Cortex of kidney (tissue), 1 donor: ENCODE results near the gene FANCC.

Experiments used
- DNase-seq: peaks from one replicate; lab custom pipeline; 2025; lab: John Stamatoyannopoulos, UW

Gene FANCC

DNA sequence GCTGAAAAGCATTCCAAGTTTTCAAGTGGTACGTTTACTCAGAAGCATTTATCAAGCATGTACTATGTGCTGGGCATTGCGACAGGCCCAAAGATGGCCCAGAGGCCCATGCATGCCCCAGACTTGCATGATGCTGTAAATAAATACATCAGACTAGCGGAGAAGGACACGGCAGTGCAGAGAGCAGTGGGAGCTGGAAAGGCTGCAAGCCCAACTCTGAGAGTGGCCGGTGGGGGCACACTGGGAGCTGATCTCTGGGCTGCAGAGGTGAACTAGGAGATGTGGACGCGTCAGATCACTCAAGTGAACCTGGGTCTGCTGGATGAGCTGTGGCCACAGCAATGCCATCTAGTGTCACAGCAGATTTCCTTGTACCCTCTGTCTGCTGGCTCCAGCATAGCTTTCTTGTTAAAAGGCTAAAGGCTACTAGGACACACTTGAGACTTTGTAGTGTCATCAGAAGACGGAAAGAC is 246.9 kb downstream of the FANCC start:
- no peak for DNase-seq

DNA sequence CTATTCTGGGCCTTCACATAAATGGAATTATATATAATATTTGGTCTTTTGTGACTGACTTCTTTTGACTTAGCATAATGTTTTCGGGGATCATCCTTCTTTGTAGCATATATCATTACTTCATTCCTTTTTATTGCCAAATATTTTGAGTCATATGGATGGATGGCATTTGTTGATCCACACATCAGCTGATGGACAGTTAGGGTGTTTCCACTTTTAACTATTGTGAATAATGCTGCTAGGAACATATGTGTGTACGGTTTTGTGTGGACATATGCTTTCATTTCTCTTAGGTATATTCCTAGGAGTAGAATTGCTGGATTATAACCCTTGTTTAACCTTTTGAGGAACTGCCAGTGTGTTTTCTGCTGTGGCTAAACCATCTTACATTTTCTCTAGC is 249.6 kb downstream of the FANCC start:
- no peak for DNase-seq

DNA sequence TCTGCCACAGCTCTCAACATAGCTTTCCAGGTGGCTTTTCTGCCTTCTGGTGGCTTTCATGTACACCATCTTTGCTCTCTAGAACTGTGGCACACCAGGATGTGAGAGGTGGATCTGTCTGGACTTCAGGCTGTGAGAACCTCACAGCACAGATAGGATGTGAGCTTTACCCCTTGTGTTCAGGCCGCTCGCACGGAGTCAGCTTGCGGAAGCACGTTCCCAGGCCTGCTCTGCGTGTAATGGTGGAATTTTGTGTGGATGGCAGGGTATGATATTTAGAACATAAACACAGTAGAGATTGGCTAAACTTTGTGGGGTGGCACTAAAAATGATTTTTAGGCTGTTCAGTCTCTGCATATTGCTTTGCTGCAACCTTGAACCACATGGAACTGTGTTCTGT is 250.5 kb downstream of the FANCC start:
- DNase-seq: no peak

DNA sequence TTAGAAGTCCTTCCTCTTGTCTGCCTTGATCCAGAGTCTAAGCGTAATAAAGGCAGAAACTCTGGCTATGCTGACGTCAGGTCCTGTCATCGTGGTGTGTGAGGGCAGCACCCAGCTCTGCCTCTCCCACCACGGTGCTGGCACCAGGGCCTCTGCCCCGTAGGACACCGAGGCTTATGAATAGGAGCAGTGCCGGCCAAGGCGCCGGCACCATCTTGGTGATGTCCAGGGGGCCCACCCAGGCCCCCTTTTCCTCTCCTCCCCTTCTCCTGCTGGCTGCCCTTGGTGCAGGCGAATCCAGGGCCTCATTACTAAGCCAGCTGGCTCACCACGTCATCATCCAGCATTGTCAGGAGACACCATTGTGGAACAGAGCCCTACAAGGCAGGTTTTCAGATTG is 252.3 kb downstream of the FANCC start:
- no peak for DNase-seq

DNA sequence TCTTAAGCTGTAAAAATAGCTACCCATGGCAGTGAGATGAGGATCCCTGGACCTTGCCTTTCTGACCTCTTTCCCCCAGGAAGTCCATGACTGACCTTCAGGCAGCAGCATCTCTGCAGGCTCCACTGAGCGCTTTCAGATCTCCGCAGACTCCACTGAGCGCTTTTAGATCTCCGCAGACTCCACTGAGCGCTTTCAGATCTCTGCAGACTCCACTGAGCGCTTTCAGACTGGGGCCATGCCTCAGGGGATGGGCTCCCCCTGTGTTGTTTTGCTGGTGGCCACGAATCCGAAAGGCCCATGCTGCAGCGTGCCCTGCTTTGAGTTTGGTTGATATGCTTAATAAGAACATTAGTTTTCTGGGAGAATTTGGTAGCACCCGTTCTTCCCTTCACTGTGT is 254.2 kb downstream of the FANCC start:
- no peak for DNase-seq

DNA sequence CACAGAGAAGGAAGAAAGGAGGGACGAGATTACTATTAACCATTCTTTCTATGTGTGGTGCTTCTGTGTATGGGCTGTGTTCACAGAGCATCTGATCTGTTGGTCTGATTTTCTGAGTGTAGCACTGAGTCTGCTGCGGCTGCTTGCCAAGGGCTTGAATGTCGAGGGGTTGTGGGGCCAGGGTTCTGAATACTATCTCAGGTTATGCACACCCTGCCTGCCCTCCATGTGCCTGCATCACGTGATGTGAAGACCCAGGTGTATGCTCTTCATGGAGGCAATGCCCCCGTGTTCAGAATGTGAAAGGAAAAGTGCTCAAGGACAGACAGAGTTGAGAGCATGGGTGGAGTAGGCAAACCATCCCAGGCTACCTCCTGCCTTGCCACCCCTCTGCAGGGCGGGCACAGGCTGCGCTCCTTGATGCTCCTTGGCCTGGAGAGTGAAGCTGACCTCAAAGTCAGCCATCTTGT is 254.9 kb downstream of the FANCC start:
- DNase-seq: no peak

DNA sequence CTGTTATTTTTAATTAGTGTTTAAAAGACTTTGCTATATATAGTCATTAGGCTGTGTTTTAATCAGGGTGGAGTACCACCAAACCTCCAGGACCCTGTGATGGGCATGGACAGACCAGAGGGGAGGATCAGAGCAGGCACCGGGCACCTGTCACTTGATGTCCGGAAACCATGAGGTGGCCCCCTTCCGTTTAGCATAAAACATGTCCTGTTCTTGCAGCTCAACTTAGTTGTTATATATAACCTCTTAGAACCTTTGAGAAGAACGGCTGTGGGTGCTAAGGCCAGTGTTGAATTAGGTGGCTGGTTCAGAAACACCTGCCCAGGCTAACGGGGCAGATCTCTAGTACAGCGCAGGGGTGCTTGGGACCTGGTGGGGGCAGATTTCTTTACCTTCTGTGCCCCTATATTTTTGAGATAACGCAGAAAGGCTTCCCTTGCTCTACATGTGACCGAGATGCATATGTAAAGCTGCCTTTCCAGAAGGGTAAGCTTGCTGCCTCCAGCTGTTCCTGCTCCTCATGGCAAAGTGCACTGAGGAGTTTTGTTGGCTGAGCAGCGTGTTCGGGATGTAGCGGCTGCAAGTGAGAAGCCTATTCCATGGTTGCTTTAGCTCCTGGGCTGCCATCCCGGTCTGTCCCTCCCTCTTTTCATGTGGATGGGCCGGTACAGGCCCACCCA is 255.5 kb downstream of the FANCC start:
- DNase-seq: no peak

DNA sequence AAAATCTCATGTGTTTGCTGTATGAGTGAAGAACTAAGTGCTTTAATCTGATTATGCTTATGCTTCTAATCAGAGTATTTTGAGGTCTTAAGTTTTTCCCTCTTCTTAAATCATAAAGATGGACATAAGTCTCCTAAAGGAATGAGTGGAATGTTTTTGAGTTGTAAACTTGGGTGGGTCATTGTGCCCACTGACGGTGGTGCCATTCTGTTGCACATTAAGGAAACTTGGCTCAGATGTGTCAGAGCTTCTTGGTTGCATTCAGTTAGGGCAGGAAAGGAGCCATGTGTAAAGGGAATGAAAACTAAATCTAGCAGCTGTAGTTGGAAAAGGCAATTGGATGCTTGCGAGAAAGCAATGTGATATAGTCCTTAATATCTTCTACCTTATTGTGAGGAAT is 256.6 kb downstream of the FANCC start:
- no peak for DNase-seq

DNA sequence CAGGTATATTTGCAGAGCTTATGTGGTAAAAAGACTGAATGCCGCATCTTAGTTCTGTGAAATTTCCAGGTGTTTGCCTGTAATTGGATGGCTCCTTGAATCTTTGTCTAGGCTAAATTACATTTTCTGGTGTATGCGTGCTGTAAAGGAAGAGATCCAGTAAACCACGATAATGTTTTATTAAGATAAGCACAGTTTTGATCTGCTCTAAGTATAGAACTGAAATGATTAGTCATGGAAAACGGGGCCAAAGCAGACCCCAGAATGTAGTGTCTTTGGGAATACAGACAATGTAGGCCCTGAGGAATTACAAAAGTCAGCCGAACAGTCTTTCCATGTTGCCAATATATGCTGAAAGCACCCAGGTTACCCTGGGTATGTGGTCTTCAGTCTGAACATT is 257.3 kb downstream of the FANCC start:
- DNase-seq: no peak

DNA sequence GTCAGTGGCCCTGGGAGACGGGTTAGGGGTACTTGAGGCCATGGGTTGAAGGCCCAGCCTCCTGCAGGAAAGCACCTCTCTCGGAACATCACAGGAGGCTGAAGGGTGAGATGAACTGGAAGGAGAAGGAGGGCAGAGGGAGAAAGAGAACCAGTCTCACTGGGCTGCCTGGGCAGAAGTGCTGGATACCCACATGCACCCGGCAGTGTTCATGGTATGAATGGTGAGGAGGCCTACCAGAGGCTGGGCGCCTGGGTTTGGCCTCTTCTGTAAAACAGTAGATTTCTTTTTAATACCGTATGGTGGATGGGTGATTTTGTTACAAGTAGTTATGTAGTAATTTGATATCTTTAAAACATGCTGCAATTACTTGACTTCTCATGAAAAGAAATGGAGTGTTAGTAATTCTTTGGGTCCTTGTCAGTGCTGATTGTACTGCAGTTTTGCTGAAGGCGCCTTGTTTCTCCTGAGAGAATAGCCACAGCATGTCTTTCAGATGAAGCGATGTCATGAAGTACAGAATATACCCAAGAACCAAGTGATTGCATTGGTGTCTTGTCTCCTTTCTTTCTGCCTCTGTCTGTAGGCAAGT is 258.6 kb downstream of the FANCC start:
- no peak for DNase-seq

DNA sequence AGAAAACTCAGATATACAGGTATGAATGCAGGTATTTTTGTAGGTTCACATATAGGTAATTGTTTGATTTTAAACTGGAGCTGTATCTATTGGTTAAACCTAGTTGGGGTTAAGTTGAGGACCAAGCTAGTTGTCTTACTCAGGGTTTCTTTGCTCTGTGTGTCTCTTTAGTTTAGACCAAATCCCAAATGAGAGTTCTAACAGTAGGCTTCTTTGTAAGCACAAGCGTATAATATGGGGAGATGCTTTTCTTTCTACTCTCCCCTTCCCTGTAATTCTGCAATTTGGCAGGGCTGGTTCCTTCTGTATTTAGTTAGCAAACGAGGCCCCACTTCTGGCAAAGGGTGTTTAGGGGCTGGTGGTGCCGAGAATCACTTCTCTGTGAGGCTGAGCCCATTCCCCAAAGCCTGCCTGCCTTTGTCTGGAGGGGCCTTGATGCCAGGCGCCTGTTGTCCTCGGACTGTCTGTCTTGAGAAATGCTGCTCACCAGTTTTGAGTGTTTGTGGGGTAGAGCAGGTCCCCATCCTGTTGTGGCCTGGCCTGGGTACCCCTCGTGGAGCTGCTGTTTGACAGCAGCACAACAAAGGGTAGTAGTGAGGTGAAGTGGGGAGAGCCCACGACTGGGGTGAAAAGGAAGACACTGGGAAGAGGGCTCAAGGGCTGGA is 259.3 kb downstream of the FANCC start:
- no peak for DNase-seq

DNA sequence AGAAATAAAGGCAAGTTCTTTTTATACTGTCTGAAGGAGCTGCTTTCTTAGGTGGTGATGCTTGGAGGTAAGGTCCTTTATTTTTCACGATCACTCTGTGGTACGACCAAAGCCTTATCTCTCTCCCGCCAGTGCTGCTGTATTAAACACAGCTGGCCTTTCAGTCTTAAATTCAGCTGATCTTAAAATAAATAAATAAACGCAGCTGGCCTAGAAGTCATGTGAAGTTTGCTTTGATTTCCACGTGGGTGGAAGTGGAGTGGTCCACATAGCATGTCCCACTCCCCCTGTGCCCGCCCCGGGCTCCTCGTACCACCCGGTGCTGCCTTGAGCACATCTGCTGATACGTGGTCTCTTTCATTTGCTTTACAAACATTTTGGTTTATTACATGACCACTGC is 260.4 kb downstream of the FANCC start:
- DNase-seq: no peak

DNA sequence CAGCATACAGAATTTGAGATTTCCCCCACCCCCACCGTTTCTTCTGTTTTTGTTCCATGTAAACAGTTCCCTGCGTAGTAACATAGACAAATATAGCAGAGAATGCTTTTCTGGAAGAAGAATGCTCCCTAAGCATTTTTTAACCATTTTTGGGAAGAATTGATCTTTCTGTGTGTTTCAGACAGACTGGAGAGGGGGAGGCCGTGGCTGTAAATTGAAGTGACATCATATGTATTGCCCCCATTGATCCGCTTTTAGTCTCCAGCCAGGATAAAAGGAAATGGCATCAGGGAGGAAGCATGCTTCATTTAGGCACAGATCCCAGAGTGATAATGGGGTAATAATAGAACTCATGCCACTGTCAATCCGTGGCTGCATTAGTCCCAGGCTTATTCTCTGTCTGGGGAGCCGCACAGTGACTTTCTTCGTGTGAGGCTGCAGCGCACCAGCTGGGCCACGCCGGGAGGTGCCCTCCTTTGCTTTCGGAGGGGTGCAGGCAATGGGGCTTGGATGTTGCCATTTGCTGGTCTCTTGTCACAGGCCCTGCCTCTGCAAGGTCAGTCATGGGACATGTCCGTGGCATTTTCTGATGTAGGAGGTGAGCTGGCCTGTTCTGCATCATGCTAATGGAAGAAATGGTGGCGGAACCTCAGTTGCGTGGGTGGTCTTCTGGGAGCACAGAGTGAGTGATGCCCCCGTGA is 261.5 kb downstream of the FANCC start:
- DNase-seq: no peak

DNA sequence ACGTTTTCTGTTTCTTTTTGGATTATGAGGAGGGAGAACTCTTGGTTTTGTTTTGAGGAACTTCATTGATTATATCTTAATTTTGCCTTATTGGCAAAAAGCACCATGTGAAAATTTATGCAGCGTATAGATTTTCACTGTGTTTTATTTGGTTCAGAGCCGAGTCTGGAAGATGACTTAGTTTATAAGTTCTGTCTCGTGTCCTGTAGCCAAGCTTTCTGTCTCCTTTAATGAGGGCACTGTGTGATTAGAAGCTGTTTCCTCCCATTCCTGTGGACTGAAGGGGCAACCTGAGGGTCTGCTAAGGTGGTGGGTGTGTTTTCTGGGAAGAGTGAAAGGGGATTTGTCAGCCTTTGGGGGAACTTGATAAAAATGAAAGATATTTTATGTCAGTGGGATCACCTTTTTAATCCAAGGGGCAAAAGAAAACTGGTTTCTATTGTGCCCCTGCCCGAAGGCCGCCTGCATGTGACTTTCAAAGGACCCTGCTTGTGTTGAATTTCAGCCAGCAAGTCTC is 262.1 kb downstream of the FANCC start:
- DNase-seq: no peak

DNA sequence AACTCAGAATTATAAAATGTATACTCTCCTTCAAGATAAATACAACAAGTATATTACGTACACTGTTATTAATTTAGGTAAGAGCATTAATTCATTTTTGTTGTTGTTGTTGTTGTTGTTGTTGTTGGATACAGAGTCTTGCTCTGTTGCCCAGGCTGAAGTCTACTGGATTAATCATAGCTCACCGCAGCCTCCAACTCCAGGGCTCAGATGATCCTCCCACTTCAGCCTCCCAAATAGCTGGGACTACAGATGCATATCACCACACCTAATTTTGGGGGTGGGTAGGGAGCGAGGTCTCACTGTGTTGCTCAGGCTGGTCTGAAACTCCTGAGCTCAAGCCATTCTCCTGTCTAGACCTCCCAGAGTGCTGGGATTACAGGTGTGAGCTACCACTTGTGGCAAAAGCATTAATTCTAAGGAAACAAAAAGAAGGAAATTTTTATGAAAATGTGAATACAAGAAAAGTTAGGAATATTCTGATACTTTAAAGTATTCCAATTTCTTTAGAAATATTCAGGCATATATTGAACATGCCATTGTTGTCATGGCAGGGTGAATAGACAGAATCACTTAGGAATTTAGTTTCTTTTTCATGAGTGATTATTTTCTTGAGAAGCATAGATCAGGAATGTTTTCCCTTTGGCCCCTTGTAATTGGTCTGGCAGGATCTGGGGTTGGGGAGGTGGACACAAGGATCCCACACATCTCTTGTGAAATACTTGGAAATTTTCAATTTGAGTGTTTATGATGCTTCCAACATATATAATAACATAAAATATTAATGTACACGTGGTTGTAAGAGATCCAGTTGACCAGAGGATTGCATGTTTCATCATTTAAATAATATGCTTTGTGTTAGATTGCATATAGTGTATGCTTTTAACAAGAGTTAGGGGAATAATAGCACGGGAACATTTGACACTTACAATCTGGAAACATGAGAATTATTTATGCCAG is 263.6 kb downstream of the FANCC start:
- DNase-seq: no peak

DNA sequence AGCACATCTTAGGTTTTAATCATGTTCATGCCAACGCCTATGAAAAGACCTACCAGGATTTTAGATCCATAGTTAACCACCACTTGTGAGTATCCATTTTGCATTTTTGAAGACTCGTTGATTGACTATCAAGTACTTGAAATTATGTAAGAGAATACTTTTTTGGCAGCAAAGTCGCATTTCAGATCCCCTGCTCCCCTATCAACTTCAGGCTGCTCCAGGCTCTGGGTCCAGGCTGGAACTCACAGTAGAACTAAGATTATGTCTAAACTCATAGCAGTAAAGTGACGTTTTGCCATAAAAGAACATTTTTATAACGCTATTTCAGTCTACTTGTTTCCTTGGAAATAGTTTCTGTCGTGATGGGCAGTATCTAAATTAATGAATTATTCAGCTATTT is 267.7 kb downstream of the FANCC start:
- DNase-seq: no peak
